Loucy (cell line): ENCODE results near the gene SOX1.

Experiments
- H2AFZ ChIP-seq: fragments of 200-600 bp; sonication (generic); 2 replicates; pipeline ENCODE4 v1.6.0; 2016; ENCODE audit warnings: antibody characterized with exemption, mild to moderate bottlenecking, low read length, moderate library complexity
- H3F3A ChIP-seq: fragments of 200-600 bp; 2 replicates; pipeline ENCODE4 v1.6.0; 2016; ENCODE audit warnings: antibody characterized with exemption, low read depth, mild to moderate bottlenecking
- H3K27me3 ChIP-seq: fragments of 200-600 bp; sonication (generic); 2 replicates; pipeline ENCODE4 v1.6.1; 2014; ENCODE audit warnings: low read length, mild to moderate bottlenecking; ENCODE audit not compliant: insufficient read depth, poor library complexity, severe bottlenecking
- H3K36me3 ChIP-seq: fragments of 200-600 bp; sonication (generic); 2 replicates; pipeline ENCODE4 v1.6.1; 2016; ENCODE audit warnings: low read length; ENCODE audit not compliant: insufficient read depth
- H3K4me1 ChIP-seq: fragments of 200-600 bp; sonication (generic); 2 replicates; pipeline ENCODE4 v1.5.1; 2014; ENCODE audit warnings: low read length, mild to moderate bottlenecking; ENCODE audit not compliant: insufficient read depth, poor library complexity, severe bottlenecking
- H3K4me2 ChIP-seq: fragments of 200-600 bp; sonication (generic); 2 replicates; pipeline ENCODE4 v1.6.0; 2014; ENCODE audit warnings: antibody characterized with exemption, low read length, low read depth, mild to moderate bottlenecking; ENCODE audit not compliant: poor library complexity, severe bottlenecking
- H3K4me3 ChIP-seq: fragments of 200-600 bp; sonication (generic); 2 replicates; pipeline ENCODE4 v1.5.1; 2014; ENCODE audit warnings: low read length, mild to moderate bottlenecking, mixed read lengths; ENCODE audit not compliant: poor library complexity, severe bottlenecking
- H3K79me2 ChIP-seq: fragments of 200-600 bp; sonication (generic); 2 replicates; pipeline ENCODE4 v1.6.1; 2014; ENCODE audit warnings: low read length; ENCODE audit not compliant: insufficient read depth
- H3K9ac ChIP-seq: fragments of 200-600 bp; sonication (generic); 2 replicates; pipeline ENCODE4 v1.6.0; 2014; ENCODE audit warnings: mild to moderate bottlenecking, low read depth, low read length, moderate library complexity; ENCODE audit not compliant: poor library complexity, severe bottlenecking
- H3K9me2 ChIP-seq: fragments of 200-600 bp; sonication (generic); replicated peaks from 2 replicates; pipeline ENCODE4 v1.6.1; 2016; ENCODE audit warnings: low read depth, low read length, mixed read lengths
- H3K9me3 ChIP-seq: fragments of 200-600 bp; sonication (generic); 2 replicates; pipeline ENCODE4 v1.6.1; 2014; ENCODE audit warnings: mild to moderate bottlenecking, antibody characterized with exemption, low read length, low read depth; ENCODE audit not compliant: insufficient read depth
- H4K20me1 ChIP-seq: fragments of 200-600 bp; sonication (generic); 2 replicates; pipeline ENCODE4 v1.6.0; 2014; ENCODE audit warnings: antibody characterized with exemption, low read length, mild to moderate bottlenecking; ENCODE audit not compliant: insufficient read depth, poor library complexity, severe bottlenecking
- CTCF ChIP-seq: fragments of 200-600 bp; sonication (generic); conservative IDR thresholded peaks from 2 replicates; pipeline ENCODE4 v1.5.1; 2014; ENCODE audit warnings: mild to moderate bottlenecking, antibody characterized with exemption, low read length
- EZH2phosphoT487 ChIP-seq: fragments of 200-600 bp; IDR thresholded peaks from 2 replicates; pipeline ENCODE4 v1.6.1; 2018; ENCODE audit warnings: antibody characterized with exemption, mild to moderate bottlenecking, moderate library complexity, borderline replicate concordance

Gene SOX1

DNA sequence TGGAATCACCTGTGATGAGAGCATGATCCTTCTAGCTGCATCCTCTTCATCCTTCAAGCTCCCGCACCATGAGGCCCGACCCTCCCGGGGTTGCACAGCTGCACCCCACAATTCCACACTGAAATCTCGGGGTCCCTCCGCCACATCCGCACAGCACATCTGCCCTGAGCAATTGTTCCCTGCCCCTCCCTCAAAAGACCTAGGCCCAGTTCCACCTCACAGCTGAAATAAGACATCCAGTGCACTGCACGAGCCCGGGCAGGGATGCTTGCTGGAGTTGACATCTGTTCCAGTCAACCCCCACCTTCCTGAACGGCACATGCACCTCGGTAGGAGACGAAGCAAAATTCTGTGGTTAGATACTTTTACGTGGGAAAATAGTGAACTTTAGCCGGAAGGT, 14.7 kb upstream of the SOX1 start:
- TF ChIP-seq CTCF: no peak
- no peak for TF ChIP-seq EZH2phosphoT487
- Histone ChIP-seq H4K20me1 (no peaks in the 10 kb centered on the region), H2AFZ (no peak overlapping the region), H3K4me2 (no peak overlapping the region), H3K79me2 (no peaks in the 10 kb centered on the region), H3K9ac (no peak overlapping the region), H3K4me3 (no peak overlapping the region), H3K27me3 (no peaks in the 10 kb centered on the region), H3K4me1 (no peaks in the 10 kb centered on the region), H3K9me2 (no peaks in the 10 kb centered on the region), H3K36me3 (no peaks in the 10 kb centered on the region), H3F3A (no peaks in the 10 kb centered on the region), H3K9me3 (peaks cover 12% of the 10 kb centered on the region; the same call in 1 of the 2 replicates)

- Histone ChIP-seq H3K4me1 (no peaks in the 10 kb centered on the region), H4K20me1 (no peaks in the 10 kb centered on the region), H3K9me3 (peaks cover 9% of the 10 kb centered on the region; the same call in 1 of the 2 replicates), H3F3A (no peaks in the 10 kb centered on the region), H3K79me2 (no peaks in the 10 kb centered on the region), H3K36me3 (no peaks in the 10 kb centered on the region), H3K27me3 (no peaks in the 10 kb centered on the region), H2AFZ (no peak overlapping the region), H3K9ac (no peak overlapping the region), H3K4me2 (no peak overlapping the region), H3K9me2 (no peaks in the 10 kb centered on the region), H3K4me3 (no peak overlapping the region)
- TF ChIP-seq CTCF: no peak
- TF ChIP-seq EZH2phosphoT487: no peak
These were observed 13.7 kb upstream of the SOX1 start for GRCh38 chr13:112053167-112053743.

DNA sequence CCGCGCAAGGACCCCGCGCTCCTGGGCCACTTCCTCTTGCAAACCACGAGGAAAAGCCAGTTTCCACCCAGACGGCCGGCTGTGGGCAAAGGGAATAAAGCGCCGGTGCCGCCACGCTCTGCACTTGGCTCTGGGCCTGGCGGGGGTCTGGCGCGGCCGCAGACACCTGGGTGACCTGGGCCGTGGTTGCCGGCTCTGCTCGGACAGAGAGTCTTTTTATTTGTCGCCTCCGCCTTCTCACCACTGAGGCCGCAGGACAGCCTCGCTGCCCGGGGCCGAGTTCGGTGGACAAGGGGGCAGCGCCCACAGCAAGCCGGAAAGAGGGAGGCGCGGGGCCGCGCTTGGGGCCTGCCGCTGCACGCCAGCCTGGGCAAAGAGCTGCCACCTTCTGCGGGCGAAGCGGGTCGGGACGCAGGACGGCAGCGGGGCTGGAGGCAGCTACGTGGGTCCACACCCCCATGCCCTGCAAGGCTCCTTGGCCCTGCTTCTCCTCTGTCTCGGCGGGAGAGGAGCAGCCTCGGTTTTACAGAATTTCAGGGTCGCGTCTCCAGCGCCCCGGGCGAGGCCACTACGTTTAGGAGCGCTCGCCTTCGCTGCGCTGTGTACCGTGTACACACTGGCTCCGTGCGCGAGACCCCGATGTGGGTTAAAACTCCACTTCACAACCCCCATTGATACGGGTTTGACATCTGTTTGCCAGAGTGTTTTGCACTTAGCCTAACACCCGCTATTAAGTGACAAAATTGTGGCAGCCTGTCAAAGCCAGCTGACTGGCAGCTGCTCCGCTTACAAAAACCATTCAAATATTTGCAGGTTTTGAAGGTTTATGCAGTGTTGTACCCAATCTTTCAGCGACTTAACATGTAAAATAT, 13.0 kb upstream of the SOX1 start:
- no peaks in the 10 kb centered on the region for H3K36me3 ChIP-seq
- H3K4me1 ChIP-seq: no peaks in the 10 kb centered on the region
- H3F3A ChIP-seq: no peaks in the 10 kb centered on the region
- H2AFZ ChIP-seq: no peak overlapping the region
- peaks cover 5% of the 10 kb centered on the region; the same call in 1 of the 2 replicates for H3K9me3 ChIP-seq
- no peaks in the 10 kb centered on the region for H3K9me2 ChIP-seq
- no peak overlapping the region for H3K4me2 ChIP-seq
- no peaks in the 10 kb centered on the region for H3K27me3 ChIP-seq
- H3K9ac ChIP-seq: no peak overlapping the region
- H3K79me2 ChIP-seq: no peaks in the 10 kb centered on the region
- no peaks in the 10 kb centered on the region for H4K20me1 ChIP-seq
- TF ChIP-seq EZH2phosphoT487 (no peak), CTCF (no peak)
- H3K4me3 ChIP-seq: no peak overlapping the region
